Neural cell (in vitro differentiated cells): ENCODE results near the gene OR1M1.

Source experiments
- CTCF ChIP-seq: fragments of 450-650 bp; IDR thresholded peaks from 2 replicates; pipeline ENCODE4 v1.5.1; 2014; ENCODE audit warnings: antibody characterized with exemption, mild to moderate bottlenecking, moderate library complexity; ENCODE audit not compliant: poor library complexity, severe bottlenecking
- EZH2 ChIP-seq: fragments of 200-600, 300-800 bp; shearing (Covaris generic), sonication (generic); IDR thresholded peaks from 2 replicates; pipeline ENCODE4 v1.6.1; 2014; ENCODE audit warnings: antibody characterized with exemption, low read length, borderline replicate concordance, mild to moderate bottlenecking; ENCODE audit not compliant: insufficient read depth, poor library complexity, severe bottlenecking
- RAD21 ChIP-seq: fragments of 450-650 bp; conservative IDR thresholded peaks from 2 replicates; pipeline ENCODE4 v1.6.1; 2014; ENCODE audit warnings: antibody characterized with exemption, mild to moderate bottlenecking, moderate library complexity
- REST ChIP-seq: IDR thresholded peaks from 2 replicates; pipeline ENCODE4 v1.6.1; 2012; ENCODE audit warnings: borderline replicate concordance

- TF ChIP-seq CTCF (no peak), EZH2 (no peak), RAD21 (no peak), REST (no peak)
These were observed 29.7 kb downstream of the OR1M1 start for GRCh38 chr19:9116547-9116946.
